NCI-H1694 (cell line): ENCODE results near the gene CCNY.
"Not testable (repeated sequence)": the region's sequence is repeated elsewhere in the genome, so short reads cannot be mapped to it uniquely, and the experiment has no call there.

Experiments
- DNase-seq: peaks from one replicate; lab custom pipeline; 2025; lab: John Stamatoyannopoulos, UW

CCNY gene

GRCh38 chr10:35336084-35336831 lies at the start of gene CCNY:
Gene CCNY, plus strand, starts transcription at chr10:35336509. Its CDS starts 545 bp downstream, at chr10:35337054.
- DNase-seq = peak; percentile 24

- no peak for DNase-seq
Measured at GRCh38 chr10:35289198-35289597, 47.1 kb upstream of the CCNY start.

- no peak for DNase-seq
Measured at GRCh38 chr10:35294506-35294905, 41.8 kb upstream of the CCNY start.

- no peak for DNase-seq
Measured at GRCh38 chr10:35299016-35299415, 37.3 kb upstream of the CCNY start.

GRCh38 chr10:35300063-35300699 lies 36.1 kb upstream of the CCNY start:
- no peak for DNase-seq

GRCh38 chr10:35304649-35305048 lies 31.7 kb upstream of the CCNY start:
- DNase-seq = no peak

GRCh38 chr10:35306852-35307251 lies 29.5 kb upstream of the CCNY start:
- DNase-seq = no peak

- DNase-seq = no peak
Measured at GRCh38 chr10:35307297-35307696, 29.0 kb upstream of the CCNY start.

GRCh38 chr10:35308809-35309208 lies 27.5 kb upstream of the CCNY start:
- DNase-seq = no peak

GRCh38 chr10:35314142-35314541 lies 22.2 kb upstream of the CCNY start:
- DNase-seq = not testable (repeated sequence)

- not testable (repeated sequence) for DNase-seq
Measured at GRCh38 chr10:35315235-35315634, 21.1 kb upstream of the CCNY start.

GRCh38 chr10:35316218-35316967 lies 19.9 kb upstream of the CCNY start:
- DNase-seq = no peak

GRCh38 chr10:35318551-35318950 lies 17.8 kb upstream of the CCNY start:
- DNase-seq = no peak

- DNase-seq = no peak
Measured at GRCh38 chr10:35320341-35320740, 16.0 kb upstream of the CCNY start.

GRCh38 chr10:35322636-35323035 lies 13.7 kb upstream of the CCNY start:
- DNase-seq = no peak

GRCh38 chr10:35324196-35324595 lies 12.1 kb upstream of the CCNY start:
- no peak for DNase-seq

- no peak for DNase-seq
Measured at GRCh38 chr10:35326466-35327235, 9.7 kb upstream of the CCNY start.

GRCh38 chr10:35327790-35328403 lies 8.4 kb upstream of the CCNY start:
- no peak for DNase-seq

GRCh38 chr10:35328404-35329037 lies 7.8 kb upstream of the CCNY start:
- DNase-seq = no peak

- no peak for DNase-seq
Measured at GRCh38 chr10:35329520-35329919, 6.8 kb upstream of the CCNY start.
